ENCODE measurements around the gene FUT1.
"Not testable (repeated sequence)": the region's sequence is repeated elsewhere in the genome, so short reads cannot be mapped to it uniquely, and the experiment has no call there.

The FUT1 gene

GRCh38 chr19:48718711-48719231, 33.7 kb downstream of the FUT1 start:
- no peak for DNase-seq

GRCh38 chr19:48718106-48718505, 34.3 kb downstream of the FUT1 start:
- not testable (repeated sequence) for DNase-seq

- peak in 52 of 56 donors; percentile 8 to 81 (median 56) for DNase-seq
These were observed 35.7 kb downstream of the FUT1 start for GRCh38 chr19:48716562-48717291.

GRCh38 chr19:48715681-48716171, 36.7 kb downstream of the FUT1 start:
- DNase-seq = peak in 1 of 56 donors; percentile 27

GRCh38 chr19:48714759-48715675, 37.4 kb downstream of the FUT1 start:
- DNase-seq = peak in 1 of 56 donors; percentile 13

GRCh38 chr19:48713864-48714755, 38.3 kb downstream of the FUT1 start:
- DNase-seq = peak; percentile 86 to 100 (median 99)

GRCh38 chr19:48713041-48713863, 39.2 kb downstream of the FUT1 start:
- peak in 4 of 56 donors; percentile 29 to 58 (median 46) for DNase-seq

GRCh38 chr19:48711106-48711662, 41.3 kb downstream of the FUT1 start:
- DNase-seq = no peak

- DNase-seq = no peak
These were observed 44.0 kb downstream of the FUT1 start for GRCh38 chr19:48708471-48708870.

GRCh38 chr19:48705431-48705830, 47.0 kb downstream of the FUT1 start:
- DNase-seq = no peak

GRCh38 chr19:48703316-48703715, 49.1 kb downstream of the FUT1 start:
- DNase-seq = no peak

- no peak for DNase-seq
These were observed 49.7 kb downstream of the FUT1 start for GRCh38 chr19:48702701-48703100.

GRCh38 chr19:48698046-48698445, 54.4 kb downstream of the FUT1 start:
- DNase-seq = no peak
